NT2/D1 (cell line): ENCODE results near the gene SLX4IP.

ENCODE experiments used
- SUZ12 ChIP-seq: IDR thresholded peaks from 2 replicates; pipeline ENCODE4 v1.6.1; 2011; ENCODE audit not compliant: insufficient read length, insufficient read depth; ENCODE audit errors: extremely low read depth
- ZNF274 ChIP-seq: IDR thresholded peaks from 2 replicates; pipeline ENCODE4 v1.6.1; 2011; ENCODE audit warnings: mild to moderate bottlenecking, low read depth, low read length

DNA sequence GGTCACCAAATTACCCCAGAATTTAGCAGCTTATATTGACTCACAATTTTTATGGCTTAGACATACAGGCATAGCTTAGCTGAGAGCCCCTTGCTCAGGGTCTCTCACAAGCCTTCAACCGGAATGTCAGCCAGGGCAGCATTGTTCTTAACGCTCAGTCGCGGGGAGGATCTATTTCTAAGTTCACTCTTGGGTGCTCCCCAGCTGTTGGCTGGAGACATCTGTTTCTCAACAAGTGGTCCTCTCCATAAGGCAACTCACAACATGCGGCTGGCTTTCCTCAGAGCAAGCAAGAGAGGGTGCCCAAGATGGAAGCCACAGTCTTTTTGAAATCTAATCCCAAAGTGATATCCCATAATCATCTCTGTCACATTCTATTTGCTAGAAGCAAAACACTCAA is 46.6 kb downstream of the SLX4IP start:
- TF ChIP-seq ZNF274 = no peak
- TF ChIP-seq SUZ12 = no peak
